ENCODE data around the gene CAPZB. TPM values are rescaled to one million over a fixed set of nuclear protein-coding genes. Genes with fewer than 3 reads are reported as not detected.

CAPZB gene
- total RNA-seq, 4 donors from 2014 or later, result 84.2 to 119 (median 102) TPM

DNA sequence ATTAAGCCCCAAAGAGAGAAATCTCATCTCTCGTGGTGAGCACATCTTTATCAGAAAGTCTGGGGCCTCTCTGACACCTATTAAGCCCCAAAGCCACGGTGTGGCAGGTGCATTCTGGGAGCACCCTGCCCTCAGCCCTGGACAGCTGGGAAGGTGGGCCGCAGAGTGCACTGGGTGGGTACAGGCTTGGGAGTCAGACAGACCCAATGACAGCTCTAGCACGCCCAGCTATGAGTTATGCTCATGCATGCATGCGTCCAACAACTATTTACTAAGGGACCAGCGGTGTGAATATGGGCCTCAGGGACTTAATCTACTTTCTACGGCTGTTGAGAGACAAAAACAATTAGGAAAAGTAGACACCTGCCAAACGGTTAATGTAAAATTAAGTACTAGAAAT is 126.6 kb downstream of the CAPZB start:
- TF ChIP-seq, protein P1, sequence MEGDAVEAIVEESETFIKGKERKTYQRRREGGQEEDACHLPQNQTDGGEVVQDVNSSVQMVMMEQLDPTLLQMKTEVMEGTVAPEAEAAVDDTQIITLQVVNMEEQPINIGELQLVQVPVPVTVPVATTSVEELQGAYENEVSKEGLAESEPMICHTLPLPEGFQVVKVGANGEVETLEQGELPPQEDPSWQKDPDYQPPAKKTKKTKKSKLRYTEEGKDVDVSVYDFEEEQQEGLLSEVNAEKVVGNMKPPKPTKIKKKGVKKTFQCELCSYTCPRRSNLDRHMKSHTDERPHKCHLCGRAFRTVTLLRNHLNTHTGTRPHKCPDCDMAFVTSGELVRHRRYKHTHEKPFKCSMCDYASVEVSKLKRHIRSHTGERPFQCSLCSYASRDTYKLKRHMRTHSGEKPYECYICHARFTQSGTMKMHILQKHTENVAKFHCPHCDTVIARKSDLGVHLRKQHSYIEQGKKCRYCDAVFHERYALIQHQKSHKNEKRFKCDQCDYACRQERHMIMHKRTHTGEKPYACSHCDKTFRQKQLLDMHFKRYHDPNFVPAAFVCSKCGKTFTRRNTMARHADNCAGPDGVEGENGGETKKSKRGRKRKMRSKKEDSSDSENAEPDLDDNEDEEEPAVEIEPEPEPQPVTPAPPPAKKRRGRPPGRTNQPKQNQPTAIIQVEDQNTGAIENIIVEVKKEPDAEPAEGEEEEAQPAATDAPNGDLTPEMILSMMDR (IDR thresholded peaks at IDR 0.05; ENCODE audit: low read depth), result no peak

DNA sequence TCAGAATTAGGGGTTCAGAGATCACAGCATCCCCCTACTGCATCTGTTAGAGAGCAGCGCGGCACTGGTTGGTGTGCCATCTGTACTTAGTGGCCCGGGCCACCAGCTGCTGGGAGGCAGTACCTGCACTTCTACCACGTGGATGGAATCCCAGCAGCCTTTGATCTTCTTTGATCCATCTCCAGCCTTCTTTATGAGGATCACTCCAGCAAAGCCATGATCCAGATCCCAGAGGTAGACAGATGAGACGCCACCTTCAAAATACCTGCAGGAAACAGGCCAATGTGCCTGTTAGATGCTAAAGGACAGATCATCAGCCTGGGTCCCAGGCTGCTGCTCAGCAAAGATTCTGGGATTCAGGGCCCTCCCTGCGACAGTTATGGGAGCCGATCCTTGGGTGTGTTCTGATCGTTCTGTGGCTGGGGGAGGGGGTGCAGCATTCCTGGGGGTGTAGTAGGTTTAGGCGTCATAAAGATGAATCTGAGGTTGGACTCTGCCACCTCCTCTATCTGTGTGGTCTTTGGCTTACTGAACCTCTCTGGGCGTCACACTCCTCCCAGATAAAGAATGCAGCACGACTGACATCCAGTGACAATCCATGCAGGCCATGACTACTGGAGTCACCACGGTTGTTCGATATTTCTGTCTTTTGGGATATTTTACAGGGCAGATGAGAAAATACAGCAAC is 127.9 kb downstream of the CAPZB start:
- TF ChIP-seq, protein P1 (IDR thresholded peaks at IDR 0.05; ENCODE audit: low read depth), result no peak

DNA sequence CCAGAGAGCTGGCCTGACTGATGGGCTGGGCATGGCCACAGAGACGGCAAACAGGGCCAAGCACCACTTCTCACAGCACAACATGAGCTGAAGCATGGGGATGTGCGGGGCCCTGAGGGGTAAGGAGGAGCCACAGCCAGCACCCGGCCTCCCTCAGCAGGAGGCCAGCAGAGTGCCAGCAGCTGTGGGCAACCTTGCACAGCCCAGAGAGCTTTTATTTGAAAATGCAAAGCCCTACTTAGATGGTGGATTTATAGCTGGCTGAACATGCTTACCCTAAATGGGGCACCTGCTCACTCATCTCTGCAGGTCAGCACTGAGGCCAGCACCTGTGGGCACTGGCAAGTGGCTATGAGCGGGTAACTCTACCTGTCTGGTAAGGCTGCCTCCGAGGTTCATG is 129.1 kb downstream of the CAPZB start:
- TF ChIP-seq, protein P1 (IDR thresholded peaks at IDR 0.05; ENCODE audit: low read depth), result no peak

DNA sequence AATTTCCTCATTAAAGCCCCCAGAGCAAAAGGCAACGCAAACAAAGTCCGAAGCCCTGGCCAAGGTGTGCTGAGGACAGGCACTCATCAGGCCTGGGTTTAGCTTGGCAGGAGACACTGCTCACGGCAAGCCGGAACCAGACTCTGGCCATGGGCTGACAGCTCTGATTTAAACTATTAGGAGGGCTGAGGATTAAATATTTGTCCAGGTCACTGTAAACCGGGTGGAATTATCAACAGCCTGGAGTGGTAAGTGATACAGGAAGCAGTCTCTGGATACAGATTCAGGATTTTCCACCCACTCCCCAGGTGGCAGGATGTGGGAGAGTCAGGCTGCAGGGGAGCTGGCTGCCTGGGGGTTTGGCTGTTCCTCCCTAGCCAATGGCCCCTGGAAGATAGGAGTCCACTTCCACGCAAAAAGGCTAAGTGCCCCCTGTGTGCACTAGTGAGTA is 130.8 kb downstream of the CAPZB start:
- TF ChIP-seq, protein P1 (IDR thresholded peaks at IDR 0.05; ENCODE audit: low read depth), result no peak

DNA sequence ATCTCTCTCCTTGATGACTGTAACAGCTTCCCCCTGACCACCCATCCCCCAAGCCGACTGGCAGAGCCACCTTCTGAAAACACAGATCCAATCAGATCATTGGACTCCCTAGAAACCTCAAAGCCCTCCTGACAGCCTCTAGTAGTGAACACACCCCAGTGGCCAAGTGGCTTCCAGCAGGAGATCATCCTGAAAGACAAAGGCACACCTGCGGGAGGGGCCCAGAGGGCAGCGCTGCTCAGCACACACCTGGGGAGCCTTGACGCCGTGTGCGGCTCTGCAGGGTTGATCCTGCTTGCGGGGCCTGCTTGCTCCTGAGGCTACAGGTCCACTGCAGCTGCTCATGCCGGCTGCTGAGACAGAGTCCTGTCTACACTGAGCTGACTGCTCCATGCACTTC is 131.7 kb downstream of the CAPZB start:
- TF ChIP-seq, protein P1 (IDR thresholded peaks at IDR 0.05; ENCODE audit: low read depth), result no peak

DNA sequence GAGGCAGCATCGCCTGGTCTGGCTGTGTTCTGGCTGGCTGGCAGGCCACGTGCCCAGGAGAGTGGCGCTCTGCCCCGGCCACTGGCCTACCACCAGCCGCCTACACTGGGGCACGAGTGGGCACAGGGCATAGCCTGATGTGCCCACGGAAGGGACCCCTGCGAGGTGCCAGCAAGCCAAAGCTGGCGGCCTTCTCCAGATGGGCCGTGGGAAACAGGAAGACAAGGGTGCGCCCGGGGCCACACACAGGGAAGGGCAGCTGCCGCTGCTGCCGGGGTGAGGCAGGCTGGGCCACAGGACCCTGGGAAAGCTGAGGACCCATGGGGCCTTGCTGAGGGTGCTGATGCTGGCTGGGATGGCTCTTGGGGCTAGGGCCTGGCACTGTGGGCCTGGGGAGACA is 132.5 kb downstream of the CAPZB start:
- TF ChIP-seq, protein P1 (IDR thresholded peaks at IDR 0.05; ENCODE audit: low read depth), result no peak

DNA sequence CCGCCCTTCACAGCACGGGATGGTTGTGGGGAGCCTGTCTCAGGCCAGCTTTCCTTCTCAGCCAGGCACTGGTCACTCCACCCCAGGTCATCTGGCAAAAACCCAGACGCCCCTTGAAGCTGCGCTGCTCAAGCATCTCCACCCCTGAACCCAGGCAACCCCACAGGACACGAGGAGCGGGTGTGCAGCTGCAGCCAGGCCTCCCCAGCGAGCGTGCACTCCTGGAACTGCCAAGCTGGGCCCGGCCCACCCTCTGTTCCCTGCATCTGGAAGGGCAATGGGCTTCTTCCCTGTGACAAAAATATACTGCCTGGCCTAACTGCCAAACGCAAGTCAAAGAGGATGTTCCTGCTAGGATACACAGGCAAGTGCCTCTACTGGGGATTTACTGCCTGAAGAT is 133.5 kb downstream of the CAPZB start:
- TF ChIP-seq, protein P1 (IDR thresholded peaks at IDR 0.05; ENCODE audit: low read depth), result no peak

Data from subcutaneous adipose tissue (tissue), 4 donors.